ENCODE results near the gene NKAIN2.

NKAIN2 gene

DNA sequence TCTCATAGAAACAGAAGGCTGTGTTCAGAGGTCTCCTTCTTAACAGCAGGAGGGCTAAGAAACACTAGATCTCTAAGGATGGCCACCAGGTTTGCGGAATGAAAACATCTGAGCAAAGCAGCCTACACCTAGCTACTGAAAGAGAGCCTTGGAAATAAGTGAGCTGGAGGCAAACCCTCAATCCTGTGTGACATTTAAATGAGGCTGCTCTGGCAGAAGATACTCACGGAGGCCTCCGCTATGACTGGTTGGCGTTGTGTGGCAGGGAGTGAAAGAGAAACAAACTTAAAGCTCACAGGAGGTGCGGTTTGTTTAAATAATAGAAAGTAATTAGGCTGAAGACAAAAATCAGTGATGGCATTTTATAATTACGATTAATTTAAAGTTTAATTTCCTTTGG is 996.6 kb downstream of the NKAIN2 start:
- no peak for DNase-seq (ENCODE audit: extremely low read depth, low read depth)
- TF ChIP-seq, protein P1, sequence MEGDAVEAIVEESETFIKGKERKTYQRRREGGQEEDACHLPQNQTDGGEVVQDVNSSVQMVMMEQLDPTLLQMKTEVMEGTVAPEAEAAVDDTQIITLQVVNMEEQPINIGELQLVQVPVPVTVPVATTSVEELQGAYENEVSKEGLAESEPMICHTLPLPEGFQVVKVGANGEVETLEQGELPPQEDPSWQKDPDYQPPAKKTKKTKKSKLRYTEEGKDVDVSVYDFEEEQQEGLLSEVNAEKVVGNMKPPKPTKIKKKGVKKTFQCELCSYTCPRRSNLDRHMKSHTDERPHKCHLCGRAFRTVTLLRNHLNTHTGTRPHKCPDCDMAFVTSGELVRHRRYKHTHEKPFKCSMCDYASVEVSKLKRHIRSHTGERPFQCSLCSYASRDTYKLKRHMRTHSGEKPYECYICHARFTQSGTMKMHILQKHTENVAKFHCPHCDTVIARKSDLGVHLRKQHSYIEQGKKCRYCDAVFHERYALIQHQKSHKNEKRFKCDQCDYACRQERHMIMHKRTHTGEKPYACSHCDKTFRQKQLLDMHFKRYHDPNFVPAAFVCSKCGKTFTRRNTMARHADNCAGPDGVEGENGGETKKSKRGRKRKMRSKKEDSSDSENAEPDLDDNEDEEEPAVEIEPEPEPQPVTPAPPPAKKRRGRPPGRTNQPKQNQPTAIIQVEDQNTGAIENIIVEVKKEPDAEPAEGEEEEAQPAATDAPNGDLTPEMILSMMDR (IDR thresholded peaks at IDR 0.05; ENCODE audit: low read depth, low read length, missing control alignments) = no peak
- H3K4me3 ChIP-seq (replicated peaks; ENCODE audit: low read depth, low read length) = no peak overlapping the region

DNA sequence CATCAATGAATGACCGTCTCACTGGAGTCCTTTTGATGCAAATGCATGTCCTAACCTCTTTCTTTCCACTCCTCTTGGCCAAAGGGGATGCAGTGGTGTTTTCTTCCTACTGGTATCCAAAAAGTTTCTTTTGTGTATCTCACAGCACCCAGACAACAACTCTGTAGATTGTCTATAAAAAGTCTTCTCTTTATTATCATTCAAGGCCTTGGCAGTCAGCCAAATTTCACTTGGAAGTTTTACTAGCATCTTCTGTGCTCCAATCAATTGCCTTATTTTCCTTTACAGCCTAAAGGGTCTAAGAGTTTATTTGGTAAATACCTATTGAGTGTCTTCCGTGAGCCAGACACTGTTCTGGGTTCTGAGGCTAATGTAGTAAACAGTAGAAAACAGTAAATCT is 1008.4 kb downstream of the NKAIN2 start:
- DNase-seq (ENCODE audit: extremely low read depth, low read depth) = no peak
- H3K4me3 ChIP-seq (replicated peaks; ENCODE audit: low read depth, low read length) = no peak overlapping the region
- TF ChIP-seq, protein P1 (IDR thresholded peaks at IDR 0.05; ENCODE audit: low read depth, low read length, missing control alignments) = no peak

DNA sequence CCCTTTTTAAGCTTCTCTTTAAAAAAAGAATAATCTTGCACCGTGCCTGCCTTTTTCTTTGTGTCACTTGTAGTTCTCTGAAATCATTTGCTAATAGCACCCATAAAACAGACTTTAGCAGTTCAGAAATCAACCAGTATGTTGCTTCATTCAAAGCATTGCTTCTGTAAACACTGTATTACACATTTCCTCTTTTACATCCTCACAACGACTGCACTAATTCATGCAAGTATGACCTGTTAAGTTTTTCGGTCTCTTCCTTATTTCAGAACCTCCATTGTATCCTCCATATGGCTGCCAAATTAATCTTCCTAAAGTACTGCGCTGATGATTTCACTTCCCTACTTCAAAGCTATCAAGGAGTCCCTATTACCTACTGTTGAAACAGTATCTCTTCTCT is 1015.7 kb downstream of the NKAIN2 start:
- TF ChIP-seq, protein P1 (IDR thresholded peaks at IDR 0.05; ENCODE audit: low read depth, low read length, missing control alignments) = no peak
- H3K4me3 ChIP-seq (replicated peaks; ENCODE audit: low read depth, low read length) = no peak overlapping the region
- DNase-seq (ENCODE audit: extremely low read depth, low read depth) = no peak

DNA sequence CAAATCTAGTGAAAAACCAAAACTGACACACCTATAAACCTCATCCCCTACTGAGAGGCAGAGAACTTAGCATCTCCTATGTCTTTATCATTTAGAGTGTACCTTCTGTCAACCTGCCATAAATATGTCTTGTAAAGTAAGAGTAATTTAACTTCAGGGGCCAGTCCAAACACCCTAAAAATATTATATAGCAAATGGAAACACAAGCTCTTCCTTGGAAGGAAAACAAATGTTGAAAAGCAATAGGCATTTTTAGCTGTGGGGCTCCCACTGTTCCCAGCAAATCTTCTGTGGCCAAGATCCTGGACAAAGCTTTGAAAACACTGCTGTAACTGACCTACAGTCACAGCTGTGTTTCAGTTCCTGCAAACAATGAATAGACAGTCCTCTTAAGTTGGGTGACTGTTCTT is 1018.5 kb downstream of the NKAIN2 start:
- H3K4me3 ChIP-seq (replicated peaks; ENCODE audit: low read depth, low read length) = no peak overlapping the region
- TF ChIP-seq, protein P1 (IDR thresholded peaks at IDR 0.05; ENCODE audit: low read depth, low read length, missing control alignments) = no peak
- DNase-seq (ENCODE audit: extremely low read depth, low read depth) = no peak

DNA sequence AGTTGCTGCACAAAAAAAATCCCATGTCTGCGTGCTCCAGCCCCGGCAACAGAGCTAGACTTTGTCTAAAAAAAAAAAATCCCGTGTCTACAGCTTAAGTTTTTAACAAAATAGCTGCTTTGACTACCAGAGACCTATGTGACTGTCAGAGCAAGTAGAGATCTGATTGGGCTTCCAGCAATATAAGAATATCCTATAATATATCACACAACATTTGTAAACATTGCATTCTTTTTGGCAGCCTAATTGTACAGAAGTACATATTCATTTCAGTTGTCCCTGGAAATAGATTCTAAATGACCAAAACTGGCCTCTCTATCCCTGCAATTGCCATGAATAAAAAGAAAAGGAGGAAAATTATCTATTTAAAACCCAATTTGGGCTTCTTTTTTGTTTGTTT is 1019.1 kb downstream of the NKAIN2 start:
- TF ChIP-seq, protein P1 (IDR thresholded peaks at IDR 0.05; ENCODE audit: low read depth, low read length, missing control alignments) = no peak
- no peak overlapping the region for H3K4me3 ChIP-seq (replicated peaks; ENCODE audit: low read depth, low read length)
- DNase-seq (ENCODE audit: extremely low read depth, low read depth) = no peak

DNA sequence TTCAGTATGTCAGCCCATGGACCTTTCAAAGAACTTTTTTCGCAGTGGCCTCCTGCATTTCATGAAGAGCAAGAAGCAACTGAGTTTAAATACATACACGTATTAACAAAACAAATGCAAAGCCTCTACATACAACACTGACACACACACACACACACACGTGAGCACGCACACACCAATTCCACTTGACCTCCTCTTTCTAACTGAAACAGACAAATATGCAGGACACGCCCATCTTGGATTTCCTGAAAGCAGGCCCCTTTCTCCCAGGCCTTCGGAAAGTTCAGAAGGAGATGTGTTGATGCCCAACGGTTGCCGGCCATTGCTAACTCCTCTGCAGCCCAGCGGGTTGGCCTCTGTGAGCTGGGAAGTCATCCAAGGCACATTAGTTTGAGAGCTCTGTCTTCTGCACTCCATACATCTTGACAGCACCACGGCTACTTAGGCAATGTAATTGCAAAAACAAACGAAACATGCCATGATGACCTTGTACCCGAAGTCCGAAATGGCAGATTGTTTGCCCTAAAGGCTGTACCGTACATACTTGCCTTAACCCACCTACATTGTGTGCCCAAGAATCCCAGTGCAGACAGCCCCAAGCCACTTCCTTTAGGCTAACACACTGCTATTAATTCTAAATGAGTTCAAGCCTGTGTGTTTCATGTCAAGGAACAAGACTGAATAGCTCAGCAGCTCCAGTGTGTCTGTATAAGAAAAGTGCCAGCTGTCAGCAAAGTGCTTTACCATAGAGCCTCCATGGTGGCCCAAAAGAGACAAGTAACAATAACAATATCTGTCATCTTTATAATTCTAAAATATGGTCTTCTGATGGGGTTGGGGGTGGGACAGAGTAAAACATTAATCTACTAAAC is 1019.8 kb downstream of the NKAIN2 start:
- no peak overlapping the region for H3K4me3 ChIP-seq (replicated peaks; ENCODE audit: low read depth, low read length)
- DNase-seq (ENCODE audit: extremely low read depth, low read depth) = no peak
- TF ChIP-seq, protein P1 (IDR thresholded peaks at IDR 0.05; ENCODE audit: low read depth, low read length, missing control alignments) = no peak

Data from HFF-Myc (cell line).